ENCODE results near the gene FOSL2. TPM values are rescaled to one million over a fixed set of nuclear protein-coding genes. Genes with fewer than 3 reads are reported as not detected.

Gene FOSL2
- 44.8 TPM for total RNA-seq (2021; ENCODE audit: unreplicated experiment)
- polyA plus RNA-seq (2012) = 21.9 and 28.4 TPM in 2 replicates
- Bru-seq, nascent RNA = percentile 78 among the genes with signal in this experiment
- percentile 72 among the genes with signal in this experiment for BruChase-seq, experiment 1, labeled RNA remaining after a 6-hour chase
- percentile 90 among the genes with signal in this experiment for BruChase-seq, experiment 2, labeled RNA remaining after a 2-hour chase
- long read RNA-seq, full-length matches to known transcripts = 35 of 80 reads
- long read RNA-seq, partial matches to known transcripts = 1 of 80 reads
- long read RNA-seq, other reads (novel, unspliced or antisense) = 44 of 80 reads

- CTCF ChIA-PET = interaction anchor here (2.7 kb wide), 1 partner anchor 669 kb away, joined by 7 read pairs; no protein-coding TSS in a partner anchor
- H2AFZ ChIP-seq (ENCODE audit: low read depth, low read length, poor library complexity, severe bottlenecking) = no peak within 1 kb of the TSS
- POLR2A ChIA-PET = interaction anchor here (0.6 to 1.0 kb wide), 2 partner anchors 378 to 628 kb away, joined by 3 read pairs; no protein-coding TSS in a partner anchor
Observed at GRCh38 chr2:28392297-28393113, at the start of gene FOSL2. Gene FOSL2, plus strand, starts transcription at chr2:28392858. Its CDS starts 863 bp downstream, at chr2:28393721.

More at GRCh38 chr2:28392297-28393113, at the start of gene FOSL2:
- Histone ChIP-seq H3K9me3 (ENCODE audit: control insufficient read depth in 1 of 2, insufficient read depth in 1 of 2, low read depth in 1 of 2, low read length in 2 of 2) (no peaks in the 10 kb centered on the region), H3K27ac (ENCODE audit: low read depth, low read length) (peak within 1 kb of the TSS; percentile 93), H3K79me2 (ENCODE audit: insufficient read depth, low read length) (peaks cover 40% of the 10 kb centered on the region), H3K4me3 (replicated peaks in 1 of 2; ENCODE audit: low read depth in 1 of 2, low read length in 2 of 2) (peak within 1 kb of the TSS; percentile 70 to 76), H3K9ac (ENCODE audit: low read length) (peak within 1 kb of the TSS; percentile 77), H3K4me1 (ENCODE audit: control insufficient read depth in 1 of 2, insufficient read depth in 2 of 2, low read length in 2 of 2) (peaks cover 45 to 63% of the 10 kb centered on the region in 2 experiments), H3K4me2 (ENCODE audit: low read length) (peak within 1 kb of the TSS; percentile 82), H3K27me3 (ENCODE audit: insufficient read depth, low read length) (no peaks in the 10 kb centered on the region), H3K9me2 (ENCODE audit: insufficient read depth) (no peaks in the 10 kb centered on the region), H3K36me3 (ENCODE audit: control insufficient read depth in 1 of 2, insufficient read depth in 2 of 2, low read length in 2 of 2) (no peaks in the 10 kb centered on the region), H4K20me1 (ENCODE audit: insufficient read depth) (no peaks in the 10 kb centered on the region; the same call in 1 of the 2 replicates)
- ATAC-seq = peak; percentile 74
- intact Hi-C loops (cut with micrococcal nuclease) = loop anchor here (1.0 to 5.0 kb wide), 4 partner anchors 118 to 672 kb away; no protein-coding TSS in a partner anchor
- DNase-seq (ENCODE audit: low read depth, low spot score) = peak; percentile 99
- TF ChIP-seq YY1 (IDR thresholded peaks at IDR 0.05; ENCODE audit: extremely low read depth, insufficient replicate concordance, low read depth, low read length) (peak; percentile 64), POLR2A (IDR thresholded peaks at IDR 0.05; ENCODE audit: borderline replicate concordance, extremely low read depth, insufficient read depth, insufficient read length) (peak; percentile 88), POLR2AphosphoS5 (IDR thresholded peaks at IDR 0.05; ENCODE audit: low read depth, low read length) (peak; percentile 84), TCF7L2 (IDR thresholded peaks at IDR 0.05; ENCODE audit: borderline replicate concordance, extremely low read depth, insufficient read depth, insufficient read length) (peak; percentile 85), FOSL1 (IDR thresholded peaks at IDR 0.05; ENCODE audit: low read depth) (no peak), CTCF (IDR thresholded peaks at IDR 0.05 in 2 of 3, conservative IDR thresholded peaks at IDR 0.05 in 1 of 3; ENCODE audit: borderline replicate concordance in 1 of 3, insufficient read depth in 1 of 3, low read depth in 2 of 3, low read length in 2 of 3) (no peak)
- RAD21 ChIA-PET (ENCODE audit: low non-redundant PET in 1 of 2, low total read pairs in 2 of 2, uncharacterized antibody in 2 of 2, unreplicated experiment in 2 of 2) = no interaction called here
- BruUV-seq (replicated peaks) = no TSS peak

All from HCT116 (cell line).